HG02852 (cell line): ENCODE results near the gene NYAP2.

ENCODE experiments used
- ATAC-seq: cut with Tn5 transposase; IDR thresholded peaks from one replicate; pipeline ENCODE4 v1.9.1; 2021; ENCODE audit warnings: mild to moderate bottlenecking, moderate library complexity; ENCODE audit not compliant: unreplicated experiment

Gene NYAP2

DNA sequence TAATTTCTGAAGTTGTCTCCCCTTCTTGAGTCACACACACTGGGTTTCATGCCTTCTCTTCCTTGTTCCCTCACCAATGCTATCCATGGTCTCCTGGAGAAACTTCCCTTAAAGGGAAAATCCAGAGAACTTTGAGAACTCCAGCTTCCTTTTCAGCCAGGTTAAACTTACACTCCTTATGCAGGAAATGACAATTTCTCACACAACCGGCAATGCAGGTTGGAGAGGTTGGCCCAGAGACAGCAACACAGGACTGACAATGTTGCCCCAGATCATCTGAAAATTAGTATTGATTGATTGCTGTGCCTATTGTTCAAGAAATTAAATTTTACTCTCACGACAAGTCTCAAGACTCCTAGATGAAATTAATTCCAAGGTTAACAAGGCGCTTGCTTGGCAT lies 292.2 kb downstream of the NYAP2 start:
- ATAC-seq = no peak

GRCh38 chr2:225693259-225693658 lies 293.7 kb downstream of the NYAP2 start:
- ATAC-seq = no peak

GRCh38 chr2:225694664-225695063 lies 295.2 kb downstream of the NYAP2 start:
- ATAC-seq = no peak

DNA sequence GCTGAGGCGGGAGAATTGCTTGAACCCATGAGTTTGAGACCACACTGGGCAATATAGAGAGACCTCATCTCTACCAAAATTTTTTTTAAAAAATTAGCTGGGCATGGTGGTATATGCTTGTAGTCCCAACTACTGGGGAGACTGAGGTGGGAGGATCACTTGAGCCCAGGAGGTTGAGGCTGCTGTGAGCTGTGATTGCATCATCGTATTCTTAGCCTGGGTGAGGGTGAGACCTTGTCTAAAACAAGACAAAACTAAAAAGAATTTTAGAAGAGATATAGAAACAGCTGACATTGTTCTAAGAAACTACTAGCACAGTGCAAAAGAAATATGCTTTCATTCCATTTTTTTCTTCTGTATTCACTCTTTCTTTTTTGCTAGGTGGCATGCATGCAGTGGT lies 298.4 kb downstream of the NYAP2 start:
- ATAC-seq = no peak
